Measurements from ENCODE around the gene TM2D3.

GRCh38 chr15:101669744-101670143 lies 17.6 kb upstream of the TM2D3 start:
- TF ChIP-seq JUN (IDR thresholded peaks at IDR 0.05; ENCODE audit: low read depth, low read length) (no peak), USF2 (IDR thresholded peaks at IDR 0.05; ENCODE audit: low read length) (no peak), JUND (IDR thresholded peaks at IDR 0.05; ENCODE audit: low read length) (no peak), EZH2 (IDR thresholded peaks at IDR 0.05; ENCODE audit: low read depth, low read length, severe bottlenecking) (no peak), POLR2AphosphoS5 (IDR thresholded peaks at IDR 0.05; ENCODE audit: low read depth, low read length) (no peak), TAF1 (IDR thresholded peaks at IDR 0.05; ENCODE audit: low read depth, low read length) (no peak), POLR2A (IDR thresholded peaks at IDR 0.05; ENCODE audit: control extremely low read depth in 1 of 2, low read depth in 2 of 2, low read length in 2 of 2) (no peak), BRCA1 (IDR thresholded peaks at IDR 0.05; ENCODE audit: low read depth, low read length) (no peak), EGR1 (IDR thresholded peaks at IDR 0.05; ENCODE audit: borderline replicate concordance, low read depth, low read length) (no peak), TAF7 (optimal IDR thresholded peaks at IDR 0.05; ENCODE audit: borderline replicate concordance, low read depth, low read length) (no peak)
- TF ChIP-seq, protein P1, sequence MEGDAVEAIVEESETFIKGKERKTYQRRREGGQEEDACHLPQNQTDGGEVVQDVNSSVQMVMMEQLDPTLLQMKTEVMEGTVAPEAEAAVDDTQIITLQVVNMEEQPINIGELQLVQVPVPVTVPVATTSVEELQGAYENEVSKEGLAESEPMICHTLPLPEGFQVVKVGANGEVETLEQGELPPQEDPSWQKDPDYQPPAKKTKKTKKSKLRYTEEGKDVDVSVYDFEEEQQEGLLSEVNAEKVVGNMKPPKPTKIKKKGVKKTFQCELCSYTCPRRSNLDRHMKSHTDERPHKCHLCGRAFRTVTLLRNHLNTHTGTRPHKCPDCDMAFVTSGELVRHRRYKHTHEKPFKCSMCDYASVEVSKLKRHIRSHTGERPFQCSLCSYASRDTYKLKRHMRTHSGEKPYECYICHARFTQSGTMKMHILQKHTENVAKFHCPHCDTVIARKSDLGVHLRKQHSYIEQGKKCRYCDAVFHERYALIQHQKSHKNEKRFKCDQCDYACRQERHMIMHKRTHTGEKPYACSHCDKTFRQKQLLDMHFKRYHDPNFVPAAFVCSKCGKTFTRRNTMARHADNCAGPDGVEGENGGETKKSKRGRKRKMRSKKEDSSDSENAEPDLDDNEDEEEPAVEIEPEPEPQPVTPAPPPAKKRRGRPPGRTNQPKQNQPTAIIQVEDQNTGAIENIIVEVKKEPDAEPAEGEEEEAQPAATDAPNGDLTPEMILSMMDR (IDR thresholded peaks at IDR 0.05; ENCODE audit: control extremely low read depth in 1 of 3, insufficient read depth in 1 of 3, low read depth in 1 of 3, low read length in 3 of 3), result no peak
- TF ChIP-seq, protein P2, sequence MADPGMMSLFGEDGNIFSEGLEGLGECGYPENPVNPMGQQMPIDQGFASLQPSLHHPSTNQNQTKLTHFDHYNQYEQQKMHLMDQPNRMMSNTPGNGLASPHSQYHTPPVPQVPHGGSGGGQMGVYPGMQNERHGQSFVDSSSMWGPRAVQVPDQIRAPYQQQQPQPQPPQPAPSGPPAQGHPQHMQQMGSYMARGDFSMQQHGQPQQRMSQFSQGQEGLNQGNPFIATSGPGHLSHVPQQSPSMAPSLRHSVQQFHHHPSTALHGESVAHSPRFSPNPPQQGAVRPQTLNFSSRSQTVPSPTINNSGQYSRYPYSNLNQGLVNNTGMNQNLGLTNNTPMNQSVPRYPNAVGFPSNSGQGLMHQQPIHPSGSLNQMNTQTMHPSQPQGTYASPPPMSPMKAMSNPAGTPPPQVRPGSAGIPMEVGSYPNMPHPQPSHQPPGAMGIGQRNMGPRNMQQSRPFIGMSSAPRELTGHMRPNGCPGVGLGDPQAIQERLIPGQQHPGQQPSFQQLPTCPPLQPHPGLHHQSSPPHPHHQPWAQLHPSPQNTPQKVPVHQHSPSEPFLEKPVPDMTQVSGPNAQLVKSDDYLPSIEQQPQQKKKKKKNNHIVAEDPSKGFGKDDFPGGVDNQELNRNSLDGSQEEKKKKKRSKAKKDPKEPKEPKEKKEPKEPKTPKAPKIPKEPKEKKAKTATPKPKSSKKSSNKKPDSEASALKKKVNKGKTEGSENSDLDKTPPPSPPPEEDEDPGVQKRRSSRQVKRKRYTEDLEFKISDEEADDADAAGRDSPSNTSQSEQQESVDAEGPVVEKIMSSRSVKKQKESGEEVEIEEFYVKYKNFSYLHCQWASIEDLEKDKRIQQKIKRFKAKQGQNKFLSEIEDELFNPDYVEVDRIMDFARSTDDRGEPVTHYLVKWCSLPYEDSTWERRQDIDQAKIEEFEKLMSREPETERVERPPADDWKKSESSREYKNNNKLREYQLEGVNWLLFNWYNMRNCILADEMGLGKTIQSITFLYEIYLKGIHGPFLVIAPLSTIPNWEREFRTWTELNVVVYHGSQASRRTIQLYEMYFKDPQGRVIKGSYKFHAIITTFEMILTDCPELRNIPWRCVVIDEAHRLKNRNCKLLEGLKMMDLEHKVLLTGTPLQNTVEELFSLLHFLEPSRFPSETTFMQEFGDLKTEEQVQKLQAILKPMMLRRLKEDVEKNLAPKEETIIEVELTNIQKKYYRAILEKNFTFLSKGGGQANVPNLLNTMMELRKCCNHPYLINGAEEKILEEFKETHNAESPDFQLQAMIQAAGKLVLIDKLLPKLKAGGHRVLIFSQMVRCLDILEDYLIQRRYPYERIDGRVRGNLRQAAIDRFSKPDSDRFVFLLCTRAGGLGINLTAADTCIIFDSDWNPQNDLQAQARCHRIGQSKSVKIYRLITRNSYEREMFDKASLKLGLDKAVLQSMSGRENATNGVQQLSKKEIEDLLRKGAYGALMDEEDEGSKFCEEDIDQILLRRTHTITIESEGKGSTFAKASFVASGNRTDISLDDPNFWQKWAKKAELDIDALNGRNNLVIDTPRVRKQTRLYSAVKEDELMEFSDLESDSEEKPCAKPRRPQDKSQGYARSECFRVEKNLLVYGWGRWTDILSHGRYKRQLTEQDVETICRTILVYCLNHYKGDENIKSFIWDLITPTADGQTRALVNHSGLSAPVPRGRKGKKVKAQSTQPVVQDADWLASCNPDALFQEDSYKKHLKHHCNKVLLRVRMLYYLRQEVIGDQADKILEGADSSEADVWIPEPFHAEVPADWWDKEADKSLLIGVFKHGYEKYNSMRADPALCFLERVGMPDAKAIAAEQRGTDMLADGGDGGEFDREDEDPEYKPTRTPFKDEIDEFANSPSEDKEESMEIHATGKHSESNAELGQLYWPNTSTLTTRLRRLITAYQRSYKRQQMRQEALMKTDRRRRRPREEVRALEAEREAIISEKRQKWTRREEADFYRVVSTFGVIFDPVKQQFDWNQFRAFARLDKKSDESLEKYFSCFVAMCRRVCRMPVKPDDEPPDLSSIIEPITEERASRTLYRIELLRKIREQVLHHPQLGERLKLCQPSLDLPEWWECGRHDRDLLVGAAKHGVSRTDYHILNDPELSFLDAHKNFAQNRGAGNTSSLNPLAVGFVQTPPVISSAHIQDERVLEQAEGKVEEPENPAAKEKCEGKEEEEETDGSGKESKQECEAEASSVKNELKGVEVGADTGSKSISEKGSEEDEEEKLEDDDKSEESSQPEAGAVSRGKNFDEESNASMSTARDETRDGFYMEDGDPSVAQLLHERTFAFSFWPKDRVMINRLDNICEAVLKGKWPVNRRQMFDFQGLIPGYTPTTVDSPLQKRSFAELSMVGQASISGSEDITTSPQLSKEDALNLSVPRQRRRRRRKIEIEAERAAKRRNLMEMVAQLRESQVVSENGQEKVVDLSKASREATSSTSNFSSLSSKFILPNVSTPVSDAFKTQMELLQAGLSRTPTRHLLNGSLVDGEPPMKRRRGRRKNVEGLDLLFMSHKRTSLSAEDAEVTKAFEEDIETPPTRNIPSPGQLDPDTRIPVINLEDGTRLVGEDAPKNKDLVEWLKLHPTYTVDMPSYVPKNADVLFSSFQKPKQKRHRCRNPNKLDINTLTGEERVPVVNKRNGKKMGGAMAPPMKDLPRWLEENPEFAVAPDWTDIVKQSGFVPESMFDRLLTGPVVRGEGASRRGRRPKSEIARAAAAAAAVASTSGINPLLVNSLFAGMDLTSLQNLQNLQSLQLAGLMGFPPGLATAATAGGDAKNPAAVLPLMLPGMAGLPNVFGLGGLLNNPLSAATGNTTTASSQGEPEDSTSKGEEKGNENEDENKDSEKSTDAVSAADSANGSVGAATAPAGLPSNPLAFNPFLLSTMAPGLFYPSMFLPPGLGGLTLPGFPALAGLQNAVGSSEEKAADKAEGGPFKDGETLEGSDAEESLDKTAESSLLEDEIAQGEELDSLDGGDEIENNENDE (IDR thresholded peaks at IDR 0.05; ENCODE audit: insufficient replicate concordance, low read length), result no peak
